ENCODE results near the gene CD22.

The CD22 gene

GRCh38 chr19:35320065-35320713 lies 8.8 kb upstream of the CD22 start:
- H4K20me1 ChIP-seq: no peaks in the 10 kb centered on the region
- peaks cover 9% of the 10 kb centered on the region for H3K9me3 ChIP-seq
- H3K36me3 ChIP-seq: no peaks in the 10 kb centered on the region
- TF ChIP-seq Cebpa-rat (IDR thresholded peaks at IDR 0.05): 0 out of 2 replicates have a peak, but pooled peaks have one; percentile 22
- H3K4me3 ChIP-seq: peak overlapping the region; percentile 49
- H3K4me1 ChIP-seq: peaks cover 92% of the 10 kb centered on the region
- H3K9ac ChIP-seq: peak overlapping the region; percentile 84
- no peaks in the 10 kb centered on the region for H3K27me3 ChIP-seq
- peak overlapping the region; percentile 97 for H3K27ac ChIP-seq
- H3K4me2 ChIP-seq: peak overlapping the region; percentile 95

- H3K9ac ChIP-seq: peak overlapping the region; percentile 84
- H3K36me3 ChIP-seq: no peaks in the 10 kb centered on the region
- H3K4me1 ChIP-seq: peaks cover 81% of the 10 kb centered on the region
- H3K27ac ChIP-seq: peak overlapping the region; percentile 97
- H3K4me2 ChIP-seq: peak overlapping the region; percentile 95
- H3K9me3 ChIP-seq: peaks cover 9% of the 10 kb centered on the region
- H3K27me3 ChIP-seq: no peaks in the 10 kb centered on the region
- no peaks in the 10 kb centered on the region for H4K20me1 ChIP-seq
- no peak overlapping the region for H3K4me3 ChIP-seq
- TF ChIP-seq Cebpa-rat (IDR thresholded peaks at IDR 0.05): no peak
Observed at GRCh38 chr19:35321291-35321690, 7.7 kb upstream of the CD22 start.

- no peak overlapping the region for H3K4me3 ChIP-seq
- H3K27ac ChIP-seq: peak overlapping the region; percentile 97
- no peaks in the 10 kb centered on the region for H3K27me3 ChIP-seq
- H3K4me2 ChIP-seq: peak overlapping the region; percentile 95; the same call in 1 of the 2 replicates
- H3K4me1 ChIP-seq: peaks cover 81% of the 10 kb centered on the region
- no peaks in the 10 kb centered on the region for H4K20me1 ChIP-seq
- no peak overlapping the region for H3K9ac ChIP-seq
- H3K9me3 ChIP-seq: peaks cover 9% of the 10 kb centered on the region
- H3K36me3 ChIP-seq: no peaks in the 10 kb centered on the region
- TF ChIP-seq Cebpa-rat (IDR thresholded peaks at IDR 0.05): no peak
Observed at GRCh38 chr19:35322014-35322413, 7.0 kb upstream of the CD22 start.

- no peak for TF ChIP-seq Cebpa-rat (IDR thresholded peaks at IDR 0.05)
- Histone ChIP-seq H3K4me2 (peak overlapping the region; percentile 99), H3K4me3 (no peak overlapping the region), H3K27ac (peak overlapping the region; percentile 92; the same call in 1 of the 2 replicates), H3K27me3 (no peaks in the 10 kb centered on the region), H4K20me1 (peaks cover 19% of the 10 kb centered on the region), H3K4me1 (peaks cover 74% of the 10 kb centered on the region), H3K9me3 (no peaks in the 10 kb centered on the region; the same call in 1 of the 2 replicates), H3K9ac (0 out of 2 replicates have a peak overlapping the region, but pooled peaks have one; percentile 91), H3K36me3 (peaks cover 8% of the 10 kb centered on the region)
Observed at GRCh38 chr19:35327642-35328041, 1.3 kb upstream of the CD22 start.

GRCh38 chr19:35329323-35329722 lies 336 bp downstream of the CD22 start:
- peaks cover 74% of the 10 kb centered on the region for H3K4me1 ChIP-seq
- H3K4me3 ChIP-seq: peak overlapping the region; percentile 90
- H3K4me2 ChIP-seq: peak overlapping the region; percentile 99
- H3K9ac ChIP-seq: peak overlapping the region; percentile 91
- no peaks in the 10 kb centered on the region for H3K27me3 ChIP-seq
- H3K9me3 ChIP-seq: no peaks in the 10 kb centered on the region; the same call in 1 of the 2 replicates
- H3K36me3 ChIP-seq: peaks cover 25% of the 10 kb centered on the region
- peaks cover 36% of the 10 kb centered on the region for H4K20me1 ChIP-seq
- TF ChIP-seq Cebpa-rat (IDR thresholded peaks at IDR 0.05): no peak
- peak overlapping the region; percentile 92 for H3K27ac ChIP-seq

- Histone ChIP-seq H3K27ac (peak overlapping the region; percentile 92), H4K20me1 (peaks cover 47% of the 10 kb centered on the region), H3K4me2 (peak overlapping the region; percentile 99), H3K9ac (peak overlapping the region; percentile 91), H3K9me3 (no peaks in the 10 kb centered on the region; the same call in 1 of the 2 replicates), H3K27me3 (no peaks in the 10 kb centered on the region), H3K4me3 (peak overlapping the region; percentile 90), H3K36me3 (peaks cover 36% of the 10 kb centered on the region), H3K4me1 (peaks cover 83% of the 10 kb centered on the region)
- TF ChIP-seq Cebpa-rat (IDR thresholded peaks at IDR 0.05): no peak
Observed at GRCh38 chr19:35330475-35330874, 1.5 kb downstream of the CD22 start.

- peak overlapping the region; percentile 90 for H3K4me3 ChIP-seq
- H3K9ac ChIP-seq: peak overlapping the region; percentile 91
- peak overlapping the region; percentile 92 for H3K27ac ChIP-seq
- no peak for TF ChIP-seq Cebpa-rat (IDR thresholded peaks at IDR 0.05)
- peak overlapping the region; percentile 99 for H3K4me2 ChIP-seq
- H3K4me1 ChIP-seq: peaks cover 91% of the 10 kb centered on the region
- peaks cover 48% of the 10 kb centered on the region for H3K36me3 ChIP-seq
- peaks cover 60% of the 10 kb centered on the region for H4K20me1 ChIP-seq
- no peaks in the 10 kb centered on the region for H3K27me3 ChIP-seq
- H3K9me3 ChIP-seq: no peaks in the 10 kb centered on the region; the same call in 1 of the 2 replicates
Observed at GRCh38 chr19:35331551-35332214, 2.7 kb downstream of the CD22 start.

GRCh38 chr19:35332817-35333216 lies 3.8 kb downstream of the CD22 start:
- TF ChIP-seq Cebpa-rat (IDR thresholded peaks at IDR 0.05): no peak
- Histone ChIP-seq H3K9ac (peak overlapping the region; percentile 91), H3K9me3 (no peaks in the 10 kb centered on the region), H3K4me3 (peak overlapping the region; percentile 90), H3K4me2 (peak overlapping the region; percentile 99), H4K20me1 (peaks cover 71% of the 10 kb centered on the region), H3K27ac (peak overlapping the region; percentile 92), H3K4me1 (peaks cover 91% of the 10 kb centered on the region), H3K27me3 (no peaks in the 10 kb centered on the region), H3K36me3 (peaks cover 59% of the 10 kb centered on the region)

- no peaks in the 10 kb centered on the region for H3K27me3 ChIP-seq
- H3K4me1 ChIP-seq: peaks cover 94% of the 10 kb centered on the region
- peak overlapping the region; percentile 90 for H3K4me3 ChIP-seq
- H3K36me3 ChIP-seq: peaks cover 73% of the 10 kb centered on the region
- peaks cover 85% of the 10 kb centered on the region for H4K20me1 ChIP-seq
- H3K9me3 ChIP-seq: no peaks in the 10 kb centered on the region
- H3K27ac ChIP-seq: peak overlapping the region; percentile 92
- TF ChIP-seq Cebpa-rat (IDR thresholded peaks at IDR 0.05): no peak
- peak overlapping the region; percentile 99 for H3K4me2 ChIP-seq
- peak overlapping the region; percentile 91 for H3K9ac ChIP-seq
Observed at GRCh38 chr19:35334144-35334753, 5.3 kb downstream of the CD22 start.
